GM23338 (cell line): ENCODE measurements around the gene ATP5ME. TPM values are rescaled to one million over a fixed set of nuclear protein-coding genes. Genes with fewer than 3 reads are reported as not detected.

Experiments used
- ATAC-seq: fragments of 200-7000 bp; cut with Tn5 transposase; 3 replicates; pipeline ENCODE4 v1.9.1; 2020
- DNase-seq: peaks from one replicate; pipeline ENCODE4 v3.0.0-alpha.2; 2015; ENCODE audit warnings: low spot score
- H2AFZ ChIP-seq: fragments of 200-600 bp; sonication (generic); 2 replicates; pipeline ENCODE4 v1.8.0; 2016; ENCODE audit warnings: antibody characterized with exemption, mild to moderate bottlenecking, moderate library complexity
- H3F3A ChIP-seq: fragments of 200-600 bp; sonication (generic); replicated peaks from 2 replicates; pipeline ENCODE4 v1.8.0; 2017; ENCODE audit warnings: antibody characterized with exemption, mixed run types, low read depth
- H3K27ac ChIP-seq: fragments of 200-600 bp; sonication (generic); 2 replicates; pipeline ENCODE4 v1.6.1; 2016; ENCODE audit warnings: low read depth
- H3K27me3 ChIP-seq: fragments of 200-600 bp; sonication (generic); 2 replicates; pipeline ENCODE4 v1.8.0; 2016; ENCODE audit warnings: mild to moderate bottlenecking, mixed run types, moderate library complexity; ENCODE audit not compliant: insufficient read depth
- H3K36me3 ChIP-seq: fragments of 200-600 bp; sonication (generic); 2 replicates; pipeline ENCODE4 v1.8.0; 2016; ENCODE audit warnings: mild to moderate bottlenecking; ENCODE audit not compliant: insufficient read depth
- H3K4me1 ChIP-seq: fragments of 200-600 bp; sonication (generic); 2 replicates; pipeline ENCODE4 v1.8.0; 2016; ENCODE audit warnings: mild to moderate bottlenecking, moderate library complexity; ENCODE audit not compliant: insufficient read depth
- H3K4me2 ChIP-seq: fragments of 200-600 bp; sonication (generic); 2 replicates; pipeline ENCODE4 v1.7.1; 2017; ENCODE audit warnings: mixed run types
- H3K4me3 ChIP-seq: fragments of 200-600 bp; sonication (generic); 2 replicates; pipeline ENCODE4 v1.6.1; 2016; ENCODE audit warnings: mixed run types
- H3K79me2 ChIP-seq: fragments of 200-600 bp; sonication (generic); replicated peaks from 2 replicates; pipeline ENCODE4 v1.8.0; 2017; ENCODE audit warnings: mild to moderate bottlenecking; ENCODE audit not compliant: insufficient read depth
- H3K9me2 ChIP-seq: fragments of 200-600 bp; sonication (generic); 2 replicates; pipeline ENCODE4 v1.8.0; 2017; ENCODE audit not compliant: insufficient read depth
- H4K20me1 ChIP-seq: fragments of 200-600 bp; sonication (generic); replicated peaks from 2 replicates; pipeline ENCODE4 v1.8.0; 2017; ENCODE audit warnings: mild to moderate bottlenecking; ENCODE audit not compliant: insufficient read depth
- H3K27ac Mint-ChIP-seq: 2 replicates; pipeline ENCODE4 v1.8.0; 2020; ENCODE audit warnings: inconsistent platforms, mild to moderate bottlenecking, moderate library complexity, mixed read lengths
- H3K27me3 Mint-ChIP-seq: 3 replicates; pipeline ENCODE4 v1.8.0; 2022; ENCODE audit warnings: low read depth, mild to moderate bottlenecking, moderate library complexity, mixed read lengths, inconsistent platforms; ENCODE audit not compliant: insufficient read depth, poor library complexity
- H3K36me3 Mint-ChIP-seq: 3 replicates; pipeline ENCODE4 v1.8.0; 2021; ENCODE audit warnings: low read depth, mild to moderate bottlenecking, inconsistent platforms, moderate library complexity, mixed read lengths
- H3K4me1 Mint-ChIP-seq: 3 replicates; pipeline ENCODE4 v1.8.0; 2020; ENCODE audit warnings: mild to moderate bottlenecking, inconsistent platforms, mixed read lengths
- H3K4me3 Mint-ChIP-seq: 3 replicates; pipeline ENCODE4 v1.8.0; 2021; ENCODE audit warnings: moderate library complexity, mild to moderate bottlenecking, inconsistent platforms, mixed read lengths
- H3K9me3 Mint-ChIP-seq: 3 replicates; pipeline ENCODE4 v1.8.0; 2020; ENCODE audit warnings: moderate library complexity, mild to moderate bottlenecking, inconsistent platforms, mixed read lengths
- CREB1 ChIP-seq: fragments of 250-450 bp; sonication (Bioruptor Pico); IDR thresholded peaks from 2 replicates; pipeline ENCODE4 v1.5.0; 2020; ENCODE audit warnings: low read depth, mild to moderate bottlenecking, moderate library complexity
- ETS1 ChIP-seq: IDR thresholded peaks from 2 replicates; pipeline ENCODE4 v1.6.1; 2016; ENCODE audit warnings: antibody characterized with exemption
- EZH2 ChIP-seq: fragments of 200-600 bp; sonication (generic); IDR thresholded peaks from one replicate; pipeline ENCODE4 v1.8.0; 2017; ENCODE audit warnings: antibody characterized with exemption, mild to moderate bottlenecking, low read depth; ENCODE audit not compliant: unreplicated experiment
- JUNB ChIP-seq: IDR thresholded peaks from one replicate; pipeline ENCODE4 v1.6.1; 2016; ENCODE audit warnings: antibody characterized with exemption; ENCODE audit not compliant: unreplicated experiment
- NANOG ChIP-seq: IDR thresholded peaks from 2 replicates; pipeline ENCODE4 v1.6.1; 2016; ENCODE audit warnings: antibody characterized with exemption, borderline replicate concordance
- POLR2AphosphoS5 ChIP-seq: IDR thresholded peaks from 2 replicates; pipeline ENCODE4 v1.6.1; 2016; ENCODE audit warnings: antibody characterized with exemption, low read depth
- STAT1 ChIP-seq: IDR thresholded peaks from one replicate; pipeline ENCODE4 v1.6.1; 2016; ENCODE audit warnings: antibody characterized with exemption; ENCODE audit not compliant: unreplicated experiment
- ZNF114 ChIP-seq: fragments of 250-450 bp; sonication (Bioruptor Pico); IDR thresholded peaks from 2 replicates; pipeline ENCODE4 v1.5.0; 2020; ENCODE audit warnings: mild to moderate bottlenecking, moderate library complexity
- ZNF331 ChIP-seq: fragments of 250-450 bp; sonication (Bioruptor Pico); IDR thresholded peaks from 2 replicates; pipeline ENCODE4 v1.5.0; 2020; ENCODE audit warnings: low read depth, mild to moderate bottlenecking, moderate library complexity
- polyA plus RNA-seq: library from polyadenylated mRNA; unstranded; fragments of >200 nt; fragmentation: Nextera tagmentation; extraction: Ambion mirVana; gene quantifications from 2 replicates; pipeline ENCODE4 v1.2.1, GENCODE V29; 2016
- total RNA-seq: library from RNA; depleted of rRNA; stranded (reverse); fragments of >200 nt; shearing (Covaris generic); gene quantifications from 2 replicates; pipeline ENCODE4 v1.2.3, GENCODE V29; 2014
- TF ChIP-seq, protein P1 (sequence below): fragments of 250-450 bp; sonication (Bioruptor Pico); IDR thresholded peaks from 2 replicates; pipeline ENCODE4 v1.5.0; 2020; ENCODE audit warnings: mild to moderate bottlenecking, moderate library complexity
- TF ChIP-seq, protein P2 (sequence below), 2 experiments: fragments of 200-600 bp in 1 of 2; sonication (generic) in 1 of 2; conservative IDR thresholded peaks; 2 replicates each; pipeline versions ENCODE4 v1.5.1 to v1.6.1; 2016 to 2017; ENCODE audit warnings: antibody characterized with exemption in 2 of 2, low read depth in 2 of 2, mild to moderate bottlenecking in 2 of 2, moderate library complexity in 1 of 2
- TF ChIP-seq, protein P3 (sequence below): IDR thresholded peaks from one replicate; pipeline ENCODE4 v1.6.1; 2018; ENCODE audit warnings: antibody characterized with exemption; ENCODE audit not compliant: unreplicated experiment

ATP5ME gene
- total and polyA plus RNA-seq, 2 experiments from 2014 or later, result 60.5 to 2,021 TPM

GRCh38 chr4:663046-663437, 11.0 kb downstream of the ATP5ME start (continued):
- TF ChIP-seq, protein P1, sequence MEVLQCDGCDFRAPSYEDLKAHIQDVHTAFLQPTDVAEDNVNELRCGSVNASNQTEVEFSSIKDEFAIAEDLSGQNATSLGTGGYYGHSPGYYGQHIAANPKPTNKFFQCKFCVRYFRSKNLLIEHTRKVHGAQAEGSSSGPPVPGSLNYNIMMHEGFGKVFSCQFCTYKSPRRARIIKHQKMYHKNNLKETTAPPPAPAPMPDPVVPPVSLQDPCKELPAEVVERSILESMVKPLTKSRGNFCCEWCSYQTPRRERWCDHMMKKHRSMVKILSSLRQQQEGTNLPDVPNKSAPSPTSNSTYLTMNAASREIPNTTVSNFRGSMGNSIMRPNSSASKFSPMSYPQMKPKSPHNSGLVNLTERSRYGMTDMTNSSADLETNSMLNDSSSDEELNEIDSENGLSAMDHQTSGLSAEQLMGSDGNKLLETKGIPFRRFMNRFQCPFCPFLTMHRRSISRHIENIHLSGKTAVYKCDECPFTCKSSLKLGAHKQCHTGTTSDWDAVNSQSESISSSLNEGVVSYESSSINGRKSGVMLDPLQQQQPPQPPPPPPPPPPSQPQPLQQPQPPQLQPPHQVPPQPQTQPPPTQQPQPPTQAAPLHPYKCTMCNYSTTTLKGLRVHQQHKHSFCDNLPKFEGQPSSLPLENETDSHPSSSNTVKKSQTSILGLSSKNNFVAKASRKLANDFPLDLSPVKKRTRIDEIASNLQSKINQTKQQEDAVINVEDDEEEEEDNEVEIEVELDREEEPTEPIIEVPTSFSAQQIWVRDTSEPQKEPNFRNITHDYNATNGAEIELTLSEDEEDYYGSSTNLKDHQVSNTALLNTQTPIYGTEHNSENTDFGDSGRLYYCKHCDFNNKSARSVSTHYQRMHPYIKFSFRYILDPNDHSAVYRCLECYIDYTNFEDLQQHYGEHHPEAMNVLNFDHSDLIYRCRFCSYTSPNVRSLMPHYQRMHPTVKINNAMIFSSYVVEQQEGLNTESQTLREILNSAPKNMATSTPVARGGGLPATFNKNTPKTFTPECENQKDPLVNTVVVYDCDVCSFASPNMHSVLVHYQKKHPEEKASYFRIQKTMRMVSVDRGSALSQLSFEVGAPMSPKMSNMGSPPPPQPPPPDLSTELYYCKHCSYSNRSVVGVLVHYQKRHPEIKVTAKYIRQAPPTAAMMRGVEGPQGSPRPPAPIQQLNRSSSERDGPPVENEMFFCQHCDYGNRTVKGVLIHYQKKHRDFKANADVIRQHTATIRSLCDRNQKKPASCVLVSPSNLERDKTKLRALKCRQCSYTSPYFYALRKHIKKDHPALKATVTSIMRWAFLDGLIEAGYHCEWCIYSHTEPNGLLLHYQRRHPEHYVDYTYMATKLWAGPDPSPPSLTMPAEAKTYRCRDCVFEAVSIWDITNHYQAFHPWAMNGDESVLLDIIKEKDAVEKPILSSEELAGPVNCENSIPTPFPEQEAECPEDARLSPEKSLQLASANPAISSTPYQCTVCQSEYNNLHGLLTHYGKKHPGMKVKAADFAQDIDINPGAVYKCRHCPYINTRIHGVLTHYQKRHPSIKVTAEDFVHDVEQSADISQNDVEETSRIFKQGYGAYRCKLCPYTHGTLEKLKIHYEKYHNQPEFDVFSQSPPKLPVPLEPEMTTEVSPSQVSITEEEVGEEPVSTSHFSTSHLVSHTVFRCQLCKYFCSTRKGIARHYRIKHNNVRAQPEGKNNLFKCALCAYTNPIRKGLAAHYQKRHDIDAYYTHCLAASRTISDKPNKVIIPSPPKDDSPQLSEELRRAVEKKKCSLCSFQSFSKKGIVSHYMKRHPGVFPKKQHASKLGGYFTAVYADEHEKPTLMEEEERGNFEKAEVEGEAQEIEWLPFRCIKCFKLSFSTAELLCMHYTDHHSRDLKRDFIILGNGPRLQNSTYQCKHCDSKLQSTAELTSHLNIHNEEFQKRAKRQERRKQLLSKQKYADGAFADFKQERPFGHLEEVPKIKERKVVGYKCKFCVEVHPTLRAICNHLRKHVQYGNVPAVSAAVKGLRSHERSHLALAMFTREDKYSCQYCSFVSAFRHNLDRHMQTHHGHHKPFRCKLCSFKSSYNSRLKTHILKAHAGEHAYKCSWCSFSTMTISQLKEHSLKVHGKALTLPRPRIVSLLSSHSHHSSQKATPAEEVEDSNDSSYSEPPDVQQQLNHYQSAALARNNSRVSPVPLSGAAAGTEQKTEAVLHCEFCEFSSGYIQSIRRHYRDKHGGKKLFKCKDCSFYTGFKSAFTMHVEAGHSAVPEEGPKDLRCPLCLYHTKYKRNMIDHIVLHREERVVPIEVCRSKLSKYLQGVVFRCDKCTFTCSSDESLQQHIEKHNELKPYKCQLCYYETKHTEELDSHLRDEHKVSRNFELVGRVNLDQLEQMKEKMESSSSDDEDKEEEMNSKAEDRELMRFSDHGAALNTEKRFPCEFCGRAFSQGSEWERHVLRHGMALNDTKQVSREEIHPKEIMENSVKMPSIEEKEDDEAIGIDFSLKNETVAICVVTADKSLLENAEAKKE (CRISPR knock-in tag), result no peak

GRCh38 chr4:661881-662761, 12.0 kb downstream of the ATP5ME start:
- Mint-ChIP-seq H3K27me3 (peaks cover 8% of the 10 kb centered on the region), H3K36me3 (peaks cover 12% of the 10 kb centered on the region), H3K27ac (no peak overlapping the region), H3K4me1 (no peaks in the 10 kb centered on the region; the same call in 2 of the 3 replicates), H3K4me3 (peak overlapping the region; percentile 19; the same call in 1 of the 3 replicates), H3K9me3 (no peaks in the 10 kb centered on the region; the same call in 2 of the 3 replicates)
- Histone ChIP-seq H3F3A (0 out of 2 replicates have a peak, but pooled peaks cover 2% of the 10 kb centered on the region), H4K20me1 (no peaks in the 10 kb centered on the region; the same call in 1 of the 2 replicates), H3K4me2 (no peak overlapping the region), H3K27ac (no peak overlapping the region), H3K9me2 (no peaks in the 10 kb centered on the region), H3K4me1 (no peaks in the 10 kb centered on the region), H3K36me3 (no peaks in the 10 kb centered on the region), H3K4me3 (no peak overlapping the region), H3K79me2 (no peaks in the 10 kb centered on the region), H3K27me3 (no peaks in the 10 kb centered on the region), H2AFZ (no peak overlapping the region)
- ATAC-seq (no peak), DNase-seq (no peak)
- TF ChIP-seq ZNF331 (CRISPR knock-in tag), result no peak
- no peak for TF ChIP-seq ETS1
- TF ChIP-seq ZNF114 (CRISPR knock-in tag), result no peak
- no peak for TF ChIP-seq POLR2AphosphoS5
- TF ChIP-seq STAT1, result no peak
- TF ChIP-seq JUNB, result no peak
- TF ChIP-seq, protein P2, sequence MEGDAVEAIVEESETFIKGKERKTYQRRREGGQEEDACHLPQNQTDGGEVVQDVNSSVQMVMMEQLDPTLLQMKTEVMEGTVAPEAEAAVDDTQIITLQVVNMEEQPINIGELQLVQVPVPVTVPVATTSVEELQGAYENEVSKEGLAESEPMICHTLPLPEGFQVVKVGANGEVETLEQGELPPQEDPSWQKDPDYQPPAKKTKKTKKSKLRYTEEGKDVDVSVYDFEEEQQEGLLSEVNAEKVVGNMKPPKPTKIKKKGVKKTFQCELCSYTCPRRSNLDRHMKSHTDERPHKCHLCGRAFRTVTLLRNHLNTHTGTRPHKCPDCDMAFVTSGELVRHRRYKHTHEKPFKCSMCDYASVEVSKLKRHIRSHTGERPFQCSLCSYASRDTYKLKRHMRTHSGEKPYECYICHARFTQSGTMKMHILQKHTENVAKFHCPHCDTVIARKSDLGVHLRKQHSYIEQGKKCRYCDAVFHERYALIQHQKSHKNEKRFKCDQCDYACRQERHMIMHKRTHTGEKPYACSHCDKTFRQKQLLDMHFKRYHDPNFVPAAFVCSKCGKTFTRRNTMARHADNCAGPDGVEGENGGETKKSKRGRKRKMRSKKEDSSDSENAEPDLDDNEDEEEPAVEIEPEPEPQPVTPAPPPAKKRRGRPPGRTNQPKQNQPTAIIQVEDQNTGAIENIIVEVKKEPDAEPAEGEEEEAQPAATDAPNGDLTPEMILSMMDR (conservative IDR thresholded peaks at IDR 0.05; ENCODE audit: low read depth in 2 of 2), result no peak
- no peak for TF ChIP-seq NANOG
- no peak for TF ChIP-seq CREB1 (CRISPR knock-in tag)
- TF ChIP-seq, protein P3, sequence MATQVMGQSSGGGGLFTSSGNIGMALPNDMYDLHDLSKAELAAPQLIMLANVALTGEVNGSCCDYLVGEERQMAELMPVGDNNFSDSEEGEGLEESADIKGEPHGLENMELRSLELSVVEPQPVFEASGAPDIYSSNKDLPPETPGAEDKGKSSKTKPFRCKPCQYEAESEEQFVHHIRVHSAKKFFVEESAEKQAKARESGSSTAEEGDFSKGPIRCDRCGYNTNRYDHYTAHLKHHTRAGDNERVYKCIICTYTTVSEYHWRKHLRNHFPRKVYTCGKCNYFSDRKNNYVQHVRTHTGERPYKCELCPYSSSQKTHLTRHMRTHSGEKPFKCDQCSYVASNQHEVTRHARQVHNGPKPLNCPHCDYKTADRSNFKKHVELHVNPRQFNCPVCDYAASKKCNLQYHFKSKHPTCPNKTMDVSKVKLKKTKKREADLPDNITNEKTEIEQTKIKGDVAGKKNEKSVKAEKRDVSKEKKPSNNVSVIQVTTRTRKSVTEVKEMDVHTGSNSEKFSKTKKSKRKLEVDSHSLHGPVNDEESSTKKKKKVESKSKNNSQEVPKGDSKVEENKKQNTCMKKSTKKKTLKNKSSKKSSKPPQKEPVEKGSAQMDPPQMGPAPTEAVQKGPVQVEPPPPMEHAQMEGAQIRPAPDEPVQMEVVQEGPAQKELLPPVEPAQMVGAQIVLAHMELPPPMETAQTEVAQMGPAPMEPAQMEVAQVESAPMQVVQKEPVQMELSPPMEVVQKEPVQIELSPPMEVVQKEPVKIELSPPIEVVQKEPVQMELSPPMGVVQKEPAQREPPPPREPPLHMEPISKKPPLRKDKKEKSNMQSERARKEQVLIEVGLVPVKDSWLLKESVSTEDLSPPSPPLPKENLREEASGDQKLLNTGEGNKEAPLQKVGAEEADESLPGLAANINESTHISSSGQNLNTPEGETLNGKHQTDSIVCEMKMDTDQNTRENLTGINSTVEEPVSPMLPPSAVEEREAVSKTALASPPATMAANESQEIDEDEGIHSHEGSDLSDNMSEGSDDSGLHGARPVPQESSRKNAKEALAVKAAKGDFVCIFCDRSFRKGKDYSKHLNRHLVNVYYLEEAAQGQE, result no peak
- TF ChIP-seq EZH2, result no peak
